Anterior cingulate cortex (tissue), 58 donors: Measurements from ENCODE around the gene SPRY4.
"Not testable (repeated sequence)": the region's sequence is repeated elsewhere in the genome, so short reads cannot be mapped to it uniquely, and the experiment has no call there.

Source experiments
- DNase-seq, 58 donors: peaks; one replicate each; lab custom pipeline; 2025; lab: John Stamatoyannopoulos, UW

Gene SPRY4

GRCh38 chr5:142339781-142340180 is 15.0 kb upstream of the SPRY4 start:
- no peak for DNase-seq

DNA sequence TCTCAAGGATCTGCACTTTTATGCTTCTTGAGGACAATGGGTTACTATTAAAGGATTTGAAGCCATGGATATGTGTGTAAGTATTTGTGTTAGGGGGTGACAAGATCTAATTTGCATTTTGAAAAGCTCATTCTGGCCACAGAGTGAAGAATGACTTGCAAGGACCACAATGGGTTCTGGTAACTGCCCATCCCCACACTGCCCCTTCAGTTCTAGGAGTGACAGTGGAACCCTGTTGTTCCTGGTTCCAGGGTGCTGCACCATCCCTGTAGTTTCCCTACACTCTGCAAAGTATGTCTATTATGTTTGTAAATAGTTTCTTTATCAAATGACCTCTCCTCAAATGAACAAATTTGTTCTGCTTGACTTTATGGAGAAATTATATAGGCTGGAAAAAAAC is 9.7 kb upstream of the SPRY4 start:
- no peak for DNase-seq

GRCh38 chr5:142333749-142334148 is 8.9 kb upstream of the SPRY4 start:
- DNase-seq = not testable (repeated sequence)

GRCh38 chr5:142330444-142330843 is 5.6 kb upstream of the SPRY4 start:
- no peak for DNase-seq

GRCh38 chr5:142330026-142330425 is 5.2 kb upstream of the SPRY4 start:
- DNase-seq = no peak

- peak in 3 of 58 donors; percentile 2 to 11 (median 9) for DNase-seq
Measured at GRCh38 chr5:142327111-142327842, 2.5 kb upstream of the SPRY4 start.

GRCh38 chr5:142326480-142326938 is 1.7 kb upstream of the SPRY4 start:
- peak in 1 of 58 donors; percentile 46 for DNase-seq

GRCh38 chr5:142325725-142326479 is 1.1 kb upstream of the SPRY4 start:
- peak in 34 of 58 donors; percentile 2 to 77 (median 38) for DNase-seq

GRCh38 chr5:142324136-142324870 is 518 bp downstream of the SPRY4 start:
- DNase-seq = peak in 8 of 58 donors; percentile 31 to 78 (median 52)

GRCh38 chr5:142323480-142324135 is 1.2 kb downstream of the SPRY4 start:
- DNase-seq = peak in 2 of 58 donors; percentile 4 to 16

- no peak for DNase-seq
Measured at GRCh38 chr5:142322747-142323479, 1.9 kb downstream of the SPRY4 start.

DNA sequence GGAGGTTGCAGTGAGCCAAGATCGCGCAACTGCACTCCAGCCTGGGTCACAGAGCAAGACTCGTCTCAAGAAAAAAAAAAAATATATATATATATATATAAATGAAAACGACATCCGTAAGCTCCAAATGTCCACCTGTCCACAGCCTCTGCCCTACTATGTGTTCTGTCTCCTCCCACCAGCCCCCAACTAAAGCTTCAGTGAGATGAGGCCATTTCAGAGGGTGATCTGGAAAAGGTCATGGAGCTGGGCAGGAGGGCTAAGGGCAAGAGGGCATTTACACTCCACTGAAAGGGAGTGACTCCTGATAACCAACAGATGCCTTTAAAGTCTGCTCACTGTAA is 2.4 kb downstream of the SPRY4 start:
- no peak for DNase-seq

DNA sequence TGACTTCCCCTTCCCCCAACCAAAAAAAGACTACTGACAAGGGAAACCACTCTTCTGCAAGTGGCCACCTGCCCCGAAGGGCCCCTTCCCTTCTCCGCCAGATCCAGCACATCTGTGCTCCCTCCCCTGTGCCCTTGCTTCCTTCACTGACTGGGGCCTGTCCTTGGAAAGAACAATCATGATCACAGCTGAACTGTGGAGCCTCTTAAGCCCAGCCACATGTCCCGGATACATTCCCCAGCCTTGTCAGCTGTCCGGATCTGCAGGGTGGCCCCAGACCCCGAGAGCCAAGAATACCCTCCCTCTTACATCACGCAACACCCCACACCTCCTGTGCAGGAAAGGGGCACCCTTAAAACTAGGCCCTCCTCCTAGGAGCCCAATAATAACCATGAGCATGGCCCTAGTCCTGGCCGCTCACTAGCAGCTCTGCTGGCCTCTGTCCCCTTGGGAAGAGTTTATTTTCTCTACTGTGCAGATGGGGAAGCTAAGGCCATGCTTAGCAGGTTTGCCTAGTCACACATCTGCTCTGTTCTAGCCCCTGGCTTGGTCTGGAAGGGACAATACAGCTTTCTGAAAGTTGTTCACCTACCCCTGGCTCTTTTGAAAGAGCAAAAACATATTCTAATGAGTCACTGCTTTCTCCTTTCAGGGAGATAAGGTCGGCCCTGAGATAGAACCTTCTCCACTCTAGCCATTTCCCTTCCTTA is 3.8 kb downstream of the SPRY4 start:
- no peak for DNase-seq

GRCh38 chr5:142320430-142320738 is 4.4 kb downstream of the SPRY4 start:
- DNase-seq = no peak

DNA sequence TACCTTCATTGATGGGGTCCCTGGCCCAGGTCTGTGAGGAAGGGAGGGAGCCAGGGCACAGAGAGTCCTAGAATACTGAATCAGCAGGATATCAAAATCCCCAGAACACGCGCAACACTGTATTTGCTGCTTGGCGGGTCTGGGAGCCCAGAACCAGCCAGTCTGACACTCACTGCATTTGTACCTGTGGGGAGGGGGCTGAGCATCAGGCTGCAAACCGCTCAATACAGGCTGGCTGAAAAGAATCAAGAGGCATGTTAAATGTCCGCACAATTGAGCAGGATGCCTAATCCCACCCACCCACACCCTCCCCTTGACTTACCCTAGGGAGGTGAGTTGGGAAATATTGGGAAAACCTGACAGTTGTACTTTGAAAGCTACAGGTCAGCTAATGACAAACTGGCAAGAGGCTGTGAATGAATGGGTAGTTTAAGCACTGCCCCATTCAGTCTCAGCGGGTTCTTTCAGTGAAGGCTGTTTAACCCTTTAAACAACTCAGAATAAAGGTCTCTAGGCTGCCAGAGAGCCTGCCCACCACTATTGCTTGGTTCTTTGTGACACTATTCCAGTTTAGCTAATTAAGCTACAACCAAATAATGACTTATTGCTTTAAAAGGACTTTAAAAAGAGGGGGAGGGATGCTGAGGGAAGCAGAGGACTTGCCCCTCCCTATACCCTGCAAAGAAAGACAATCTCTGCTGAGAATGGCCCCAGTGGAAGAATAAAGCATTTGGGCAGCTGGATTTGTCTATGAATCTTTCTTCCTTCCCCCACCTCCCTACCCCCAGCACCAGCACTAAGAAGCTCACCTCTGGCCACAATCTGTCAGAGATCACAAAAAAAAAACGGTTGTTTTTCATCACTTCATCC is 5.0 kb downstream of the SPRY4 start:
- DNase-seq = no peak

GRCh38 chr5:142319105-142319504 is 5.7 kb downstream of the SPRY4 start:
- DNase-seq = no peak

- DNase-seq = no peak
Measured at GRCh38 chr5:142317753-142318152, 7.1 kb downstream of the SPRY4 start.

DNA sequence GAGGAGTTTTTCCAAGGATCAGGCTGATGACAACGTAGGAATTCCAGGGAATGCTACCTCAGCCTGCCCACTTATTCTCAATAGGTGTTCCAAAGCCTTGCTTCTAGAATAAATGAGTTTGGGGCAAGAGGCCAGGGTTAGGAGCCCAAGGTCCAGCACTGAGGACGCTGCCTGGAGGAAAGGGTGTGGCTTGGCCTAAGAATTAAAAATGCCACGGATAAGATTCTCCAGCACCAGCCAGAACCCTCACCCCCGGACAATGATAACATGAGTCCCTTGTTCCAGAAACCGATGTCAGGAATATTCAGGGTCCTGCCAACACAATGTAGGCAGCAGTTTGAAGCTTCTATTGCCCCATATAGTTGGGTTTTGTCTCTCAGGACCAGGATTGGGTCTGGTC is 7.6 kb downstream of the SPRY4 start:
- no peak for DNase-seq

DNA sequence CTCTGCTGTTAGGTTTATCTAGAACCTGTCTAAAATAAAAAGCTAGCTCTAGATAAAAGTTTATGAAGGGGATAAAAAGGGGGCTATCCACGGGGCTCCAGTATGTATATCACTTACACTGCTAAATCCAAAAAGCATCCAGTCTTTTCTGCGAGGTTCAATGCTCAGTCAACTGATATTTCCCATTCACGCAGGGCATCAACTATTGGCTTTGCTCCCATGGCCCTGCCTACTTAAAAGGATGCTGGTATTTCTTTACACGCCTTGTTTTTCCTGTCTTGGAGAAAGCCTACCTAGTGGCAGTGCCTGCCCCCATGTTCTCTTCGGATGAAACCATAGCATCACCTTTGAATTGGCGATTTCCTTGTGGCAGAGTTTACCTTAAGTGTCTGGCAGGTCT is 8.1 kb downstream of the SPRY4 start:
- DNase-seq = no peak
